Omental fat pad (tissue), 4 donors: ENCODE measurements around the gene MYOM1. TPM values are rescaled to one million over a fixed set of nuclear protein-coding genes. Genes with fewer than 3 reads are reported as not detected.
"Not testable (repeated sequence)": the region's sequence is repeated elsewhere in the genome, so short reads cannot be mapped to it uniquely, and the experiment has no call there.

ENCODE experiments used
- ATAC-seq: fragments of 150-250 bp; one replicate; pipeline ENCODE4 v1.9.1; 2016; ENCODE audit warnings: mild to moderate bottlenecking, moderate library complexity; ENCODE audit not compliant: low FRiP score
- DNase-seq: peaks from one replicate; pipeline ENCODE4 v3.0.0-alpha.2; 2019; ENCODE audit warnings: low spot score
- CTCF ChIP-seq, 3 donors: fragments of 450-650 bp; IDR thresholded peaks; one replicate each; pipeline ENCODE4 v1.5.1; 2016 to 2017; ENCODE audit warnings: antibody characterized with exemption in 3 of 3, mild to moderate bottlenecking in 3 of 3, moderate library complexity in 2 of 3
- total RNA-seq, 4 donors: library from RNA; depleted of rRNA; stranded (reverse); fragments of >200 nt; gene quantifications; one replicate each; pipeline ENCODE4 v1.1.0, GENCODE V29; 2016

The MYOM1 gene
- total RNA-seq, 4 donors from 2014 or later, result 2.6 to 8.5 (median 2.9) TPM

- no peak for TF ChIP-seq CTCF (IDR thresholded peaks at IDR 0.05)
- DNase-seq, result no peak
- no peak for ATAC-seq
These were observed 165.6 kb downstream of the MYOM1 start for GRCh38 chr18:3054214-3054613.

- ATAC-seq (no peak), DNase-seq (no peak)
- TF ChIP-seq CTCF (IDR thresholded peaks at IDR 0.05), result no peak
These were observed 166.7 kb downstream of the MYOM1 start for GRCh38 chr18:3053081-3053480.

- DNase-seq (no peak), ATAC-seq (no peak)
- no peak for TF ChIP-seq CTCF (IDR thresholded peaks at IDR 0.05)
These were observed 167.4 kb downstream of the MYOM1 start for GRCh38 chr18:3052411-3052758.

- DNase-seq (no peak), ATAC-seq (no peak)
- TF ChIP-seq CTCF (IDR thresholded peaks at IDR 0.05), result no peak
These were observed 167.9 kb downstream of the MYOM1 start for GRCh38 chr18:3051718-3052410.

GRCh38 chr18:3049897-3050454 lies 169.8 kb downstream of the MYOM1 start:
- ATAC-seq, DNase-seq: not testable (repeated sequence)

GRCh38 chr18:3048820-3049349 lies 170.9 kb downstream of the MYOM1 start:
- ATAC-seq (no peak), DNase-seq (no peak)
- no peak for TF ChIP-seq CTCF (IDR thresholded peaks at IDR 0.05)

- ATAC-seq, result no peak
- no peak for TF ChIP-seq CTCF (IDR thresholded peaks at IDR 0.05)
- no peak for DNase-seq
These were observed 171.6 kb downstream of the MYOM1 start for GRCh38 chr18:3048121-3048520.
